NCI-H2081 treated with DMSO at 0.1 percent for 48 hours (cell line): ENCODE data around the gene HGF.
"Not testable (repeated sequence)": the region's sequence is repeated elsewhere in the genome, so short reads cannot be mapped to it uniquely, and the experiment has no call there.

ENCODE experiments used
- DNase-seq: peaks from one replicate; lab custom pipeline; 2025; lab: John Stamatoyannopoulos, UW

HGF gene

GRCh38 chr7:81769891-81770727 lies at the start of gene HGF:
Gene HGF (minus strand): TSS chr7:81770047. CDS start chr7:81769971, 76 bp downstream.
- no peak for DNase-seq

- no peak for DNase-seq
Observed at GRCh38 chr7:81816312-81816711, 46.5 kb upstream of the HGF start.

GRCh38 chr7:81812866-81813476 lies 43.1 kb upstream of the HGF start:
- DNase-seq = not testable (repeated sequence)

GRCh38 chr7:81811956-81812865 lies 42.4 kb upstream of the HGF start:
- DNase-seq = no peak

GRCh38 chr7:81810476-81811155 lies 40.8 kb upstream of the HGF start:
- no peak for DNase-seq

- not testable (repeated sequence) for DNase-seq
Observed at GRCh38 chr7:81808310-81808709, 38.5 kb upstream of the HGF start.

GRCh38 chr7:81803267-81803666 lies 33.4 kb upstream of the HGF start:
- no peak for DNase-seq

- no peak for DNase-seq
Observed at GRCh38 chr7:81802251-81802650, 32.4 kb upstream of the HGF start.

GRCh38 chr7:81801532-81801931 lies 31.7 kb upstream of the HGF start:
- no peak for DNase-seq

- no peak for DNase-seq
Observed at GRCh38 chr7:81791568-81792518, 22.0 kb upstream of the HGF start.

GRCh38 chr7:81790686-81791085 lies 20.8 kb upstream of the HGF start:
- no peak for DNase-seq

- no peak for DNase-seq
Observed at GRCh38 chr7:81790120-81790500, 20.3 kb upstream of the HGF start.

GRCh38 chr7:81789406-81790119 lies 19.7 kb upstream of the HGF start:
- DNase-seq = no peak

GRCh38 chr7:81788246-81788645 lies 18.4 kb upstream of the HGF start:
- no peak for DNase-seq

- no peak for DNase-seq
Observed at GRCh38 chr7:81783818-81784217, 14.0 kb upstream of the HGF start.

- no peak for DNase-seq
Observed at GRCh38 chr7:81780914-81781693, 11.3 kb upstream of the HGF start.

GRCh38 chr7:81779706-81780105 lies 9.9 kb upstream of the HGF start:
- DNase-seq = no peak

GRCh38 chr7:81777697-81778096 lies 7.8 kb upstream of the HGF start:
- DNase-seq = no peak

GRCh38 chr7:81776948-81777630 lies 7.2 kb upstream of the HGF start:
- DNase-seq = no peak
